ENCODE data around the gene TOR1AIP2.
"Not testable (repeated sequence)": the region's sequence is repeated elsewhere in the genome, so short reads cannot be mapped to it uniquely, and the experiment has no call there.

TOR1AIP2 gene

GRCh38 chr1:179875596-179876299 lies 1.9 kb downstream of the TOR1AIP2 start:
- no peak for ATAC-seq

GRCh38 chr1:179873438-179873851 lies 4.2 kb downstream of the TOR1AIP2 start:
- no peak for ATAC-seq

GRCh38 chr1:179872558-179872957 lies 5.0 kb downstream of the TOR1AIP2 start:
- ATAC-seq, result no peak

GRCh38 chr1:179871940-179872339 lies 5.7 kb downstream of the TOR1AIP2 start:
- ATAC-seq, result no peak

GRCh38 chr1:179870870-179871269 lies 6.7 kb downstream of the TOR1AIP2 start:
- no peak for ATAC-seq

GRCh38 chr1:179867493-179868330 lies 9.9 kb downstream of the TOR1AIP2 start:
- peak; percentile 63 to 79 for ATAC-seq

- no peak for ATAC-seq
These were observed 11.0 kb downstream of the TOR1AIP2 start for GRCh38 chr1:179866616-179867015.

- no peak for ATAC-seq
These were observed 12.2 kb downstream of the TOR1AIP2 start for GRCh38 chr1:179865377-179865776.

- ATAC-seq, result no peak
These were observed 17.0 kb downstream of the TOR1AIP2 start for GRCh38 chr1:179860652-179861051.

GRCh38 chr1:179857009-179857408 lies 20.6 kb downstream of the TOR1AIP2 start:
- no peak for ATAC-seq

GRCh38 chr1:179856296-179856695 lies 21.3 kb downstream of the TOR1AIP2 start:
- no peak for ATAC-seq

GRCh38 chr1:179855831-179856230 lies 21.8 kb downstream of the TOR1AIP2 start:
- ATAC-seq, result not testable (repeated sequence)

- no peak for ATAC-seq
These were observed 24.5 kb downstream of the TOR1AIP2 start for GRCh38 chr1:179853102-179853501.

- no peak for ATAC-seq
These were observed 29.4 kb downstream of the TOR1AIP2 start for GRCh38 chr1:179848233-179848632.

- ATAC-seq, result no peak
These were observed 37.5 kb downstream of the TOR1AIP2 start for GRCh38 chr1:179840107-179840506.

- ATAC-seq, result not testable (repeated sequence)
These were observed 40.7 kb downstream of the TOR1AIP2 start for GRCh38 chr1:179836686-179837445.

GRCh38 chr1:179831852-179832699 lies 45.5 kb downstream of the TOR1AIP2 start:
- peak in 1 of 2 donors; percentile 35 for ATAC-seq

- ATAC-seq, result no peak
These were observed 46.4 kb downstream of the TOR1AIP2 start for GRCh38 chr1:179831225-179831624.

GRCh38 chr1:179828554-179829110 lies 49.0 kb downstream of the TOR1AIP2 start:
- ATAC-seq, result no peak

- ATAC-seq, result no peak
These were observed 50.9 kb downstream of the TOR1AIP2 start for GRCh38 chr1:179826626-179827280.

- ATAC-seq, result no peak
These were observed 51.7 kb downstream of the TOR1AIP2 start for GRCh38 chr1:179825798-179826460.
